ENCODE data around the gene SSMEM1. TPM values are rescaled to one million over a fixed set of nuclear protein-coding genes. Genes with fewer than 3 reads are reported as not detected.

Gene SSMEM1
- total and polyA plus RNA-seq, 9 donors = 0.11 to 0.12 TPM; not detected in 7

Other genes starting within 250 kb of the SSMEM1 start
- 26.0 TPM for gene ZC3HC1, start 156.5 kb upstream of the SSMEM1 start, total RNA-seq
- 10 to 100 TPM; 21.7 to 27.7 (median 24.4) TPM for gene ZC3HC1, start 156.5 kb upstream of the SSMEM1 start, polyA plus RNA-seq (ENCODE audit: insufficient read depth in 1 of 8, insufficient read length in 8 of 8, low replicate concordance in 1 of 8)
- 45.1 TPM for gene KLHDC10, start 137.3 kb upstream of the SSMEM1 start, total RNA-seq
- 10 to 100 TPM; 33.3 to 45.7 (median 41.1) TPM for gene KLHDC10, start 137.3 kb upstream of the SSMEM1 start, polyA plus RNA-seq (ENCODE audit: insufficient read depth in 1 of 8, insufficient read length in 8 of 8, low replicate concordance in 1 of 8)
- gene TMEM209, start 2.5 kb upstream of the SSMEM1 start, total RNA-seq = 8.7 TPM
- 10 to 100 TPM in 3 of 8 donors, 1 to 10 TPM in 5; 8.5 to 12.7 (median 9.3) TPM for gene TMEM209, start 2.5 kb upstream of the SSMEM1 start, polyA plus RNA-seq (ENCODE audit: insufficient read depth in 1 of 8, insufficient read length in 8 of 8, low replicate concordance in 1 of 8)
- gene CPA2, start 59.0 kb downstream of the SSMEM1 start, total RNA-seq = 0.44 TPM
- 1 to 10 TPM in 1 of 8 donors, under 1 TPM in 7; 0.39 to 4.5 (median 0.54) TPM for gene CPA2, start 59.0 kb downstream of the SSMEM1 start, polyA plus RNA-seq (ENCODE audit: insufficient read depth in 1 of 8, insufficient read length in 8 of 8, low replicate concordance in 1 of 8)
- gene CPA4, start 85.3 kb downstream of the SSMEM1 start, total RNA-seq = 2.0 TPM
- gene CPA4, start 85.3 kb downstream of the SSMEM1 start, polyA plus RNA-seq (ENCODE audit: insufficient read depth in 1 of 8, insufficient read length in 8 of 8, low replicate concordance in 1 of 8) = 1 to 10 TPM in 7 of 8 donors, under 1 TPM in 1; 0.87 to 3.1 (median 1.3) TPM
- gene CPA5, start 137.0 kb downstream of the SSMEM1 start, total RNA-seq = 6.3 TPM
- 1 to 10 TPM in 6 of 8 donors, under 1 TPM in 2; 0.55 to 3.8 (median 1.8) TPM for gene CPA5, start 137.0 kb downstream of the SSMEM1 start, polyA plus RNA-seq (ENCODE audit: insufficient read depth in 1 of 8, insufficient read length in 8 of 8, low replicate concordance in 1 of 8)
- gene CPA1, start 172.6 kb downstream of the SSMEM1 start, total RNA-seq = 3.6 TPM
- 1 to 10 TPM; 2.6 to 6.7 (median 4.5) TPM for gene CPA1, start 172.6 kb downstream of the SSMEM1 start, polyA plus RNA-seq (ENCODE audit: insufficient read depth in 1 of 8, insufficient read length in 8 of 8, low replicate concordance in 1 of 8)
- gene CEP41, start 233.2 kb downstream of the SSMEM1 start, total RNA-seq = 16.3 TPM
- gene CEP41, start 233.2 kb downstream of the SSMEM1 start, polyA plus RNA-seq (ENCODE audit: insufficient read depth in 1 of 8, insufficient read length in 8 of 8, low replicate concordance in 1 of 8) = 10 to 100 TPM; 18.9 to 29.1 (median 23.1) TPM